Uterus (tissue), 2 donors: Measurements from ENCODE around the gene TXNL4A.

ENCODE experiments used
- CTCF ChIP-seq, 4 experiments: fragments of 200-600 bp in 2 of 4; fragments of 450-650 bp in 2 of 4; sonication (generic) in 2 of 4; IDR thresholded peaks; one replicate each; pipeline ENCODE4 v1.5.1; 2016 to 2019; ENCODE audit warnings: antibody characterized with exemption in 4 of 4, mild to moderate bottlenecking in 2 of 4, moderate library complexity in 1 of 4
- POLR2A ChIP-seq, 2 donors: fragments of 450-650 bp; IDR thresholded peaks; one replicate each; pipeline ENCODE4 v1.6.1; 2016; ENCODE audit warnings: antibody characterized with exemption in 2 of 2, mild to moderate bottlenecking in 1 of 2, moderate library complexity in 1 of 2

DNA sequence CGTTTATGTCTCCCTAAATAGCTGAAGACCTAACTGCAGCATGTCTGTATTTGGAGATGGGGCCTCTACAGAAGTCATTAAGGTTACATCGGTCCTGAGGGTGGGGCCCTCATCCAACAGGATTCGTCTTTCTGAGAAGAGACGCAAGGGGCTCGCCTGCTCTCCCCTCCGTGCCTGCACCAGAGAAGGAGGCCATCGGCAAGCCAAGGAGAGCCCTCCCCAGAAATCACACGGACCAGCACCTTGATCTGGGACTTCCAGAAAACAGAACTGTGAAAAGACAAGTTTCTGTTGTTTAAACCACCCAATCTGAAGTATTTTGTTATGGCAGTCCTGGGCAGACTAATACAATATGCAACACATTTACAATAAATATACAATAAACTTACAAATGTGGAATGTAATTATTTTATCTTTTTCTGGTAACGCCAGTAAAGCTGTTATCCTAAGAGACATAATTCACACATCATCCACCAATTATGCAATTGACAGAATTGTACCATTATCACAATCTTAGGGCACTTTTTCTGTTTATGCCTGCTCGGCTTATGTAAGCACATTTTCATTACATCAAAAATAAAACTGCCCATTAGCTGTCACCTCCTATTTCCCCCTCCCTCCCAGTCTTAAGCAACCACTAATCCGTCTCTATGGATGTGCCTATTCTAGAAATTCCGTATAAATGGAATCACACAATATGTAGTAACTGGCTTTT is 17.8 kb downstream of the TXNL4A start:
- TF ChIP-seq CTCF (IDR thresholded peaks at IDR 0.05): no peak
- no peak for TF ChIP-seq POLR2A (IDR thresholded peaks at IDR 0.05)
